Type B pancreatic cell (in vitro differentiated cells): ENCODE measurements around the gene NTM. TPM values are rescaled to one million over a fixed set of nuclear protein-coding genes. Genes with fewer than 3 reads are reported as not detected.

Experiments
- DNase-seq: peaks from one replicate; pipeline ENCODE4 v3.0.0; 2021; ENCODE audit warnings: mixed read lengths; ENCODE audit not compliant: unreplicated experiment; ENCODE audit errors: extremely low spot score
- H3K27ac Mint-ChIP-seq: 2 replicates; pipeline ENCODE4 v1.8.0; 2021; ENCODE audit warnings: mild to moderate bottlenecking, mixed read lengths
- H3K27me3 Mint-ChIP-seq: 2 replicates; pipeline ENCODE4 v1.8.0; 2021; ENCODE audit warnings: mixed read lengths
- H3K36me3 Mint-ChIP-seq: 2 replicates; pipeline ENCODE4 v1.8.0; 2021; ENCODE audit warnings: mixed read lengths
- H3K4me1 Mint-ChIP-seq: one replicate; pipeline ENCODE4 v1.8.0; 2021; ENCODE audit warnings: mixed read lengths; ENCODE audit not compliant: unreplicated experiment
- H3K4me3 Mint-ChIP-seq: 2 replicates; pipeline ENCODE4 v1.8.0; 2021; ENCODE audit warnings: mild to moderate bottlenecking, mixed read lengths
- H3K9me3 Mint-ChIP-seq: 2 replicates; pipeline ENCODE4 v1.8.0; 2021; ENCODE audit warnings: mixed read lengths
- CTCF ChIP-seq: fragments of 200-600 bp; sonication (generic); conservative IDR thresholded peaks from 2 replicates; pipeline ENCODE4 v1.5.0; 2021; ENCODE audit warnings: antibody characterized with exemption, mild to moderate bottlenecking
- total RNA-seq: library from RNA; stranded (reverse); gene quantifications from 2 replicates; pipeline ENCODE4 v1.2.1, GENCODE V29; 2021; ENCODE audit warnings: low replicate concordance

The NTM gene
- total RNA-seq, 1 donor from 2014 or later: 19.2 TPM

- Mint-ChIP-seq H3K4me1 (peaks cover 6% of the 10 kb centered on the region), H3K27ac (no peak overlapping the region), H3K9me3 (no peaks in the 10 kb centered on the region), H3K27me3 (peaks cover 35% of the 10 kb centered on the region), H3K36me3 (no peaks in the 10 kb centered on the region), H3K4me3 (no peak overlapping the region)
- no peak for TF ChIP-seq CTCF
- no peak for DNase-seq
These were observed 388.7 kb downstream of the NTM start for GRCh38 chr11:131759140-131759539.

DNA sequence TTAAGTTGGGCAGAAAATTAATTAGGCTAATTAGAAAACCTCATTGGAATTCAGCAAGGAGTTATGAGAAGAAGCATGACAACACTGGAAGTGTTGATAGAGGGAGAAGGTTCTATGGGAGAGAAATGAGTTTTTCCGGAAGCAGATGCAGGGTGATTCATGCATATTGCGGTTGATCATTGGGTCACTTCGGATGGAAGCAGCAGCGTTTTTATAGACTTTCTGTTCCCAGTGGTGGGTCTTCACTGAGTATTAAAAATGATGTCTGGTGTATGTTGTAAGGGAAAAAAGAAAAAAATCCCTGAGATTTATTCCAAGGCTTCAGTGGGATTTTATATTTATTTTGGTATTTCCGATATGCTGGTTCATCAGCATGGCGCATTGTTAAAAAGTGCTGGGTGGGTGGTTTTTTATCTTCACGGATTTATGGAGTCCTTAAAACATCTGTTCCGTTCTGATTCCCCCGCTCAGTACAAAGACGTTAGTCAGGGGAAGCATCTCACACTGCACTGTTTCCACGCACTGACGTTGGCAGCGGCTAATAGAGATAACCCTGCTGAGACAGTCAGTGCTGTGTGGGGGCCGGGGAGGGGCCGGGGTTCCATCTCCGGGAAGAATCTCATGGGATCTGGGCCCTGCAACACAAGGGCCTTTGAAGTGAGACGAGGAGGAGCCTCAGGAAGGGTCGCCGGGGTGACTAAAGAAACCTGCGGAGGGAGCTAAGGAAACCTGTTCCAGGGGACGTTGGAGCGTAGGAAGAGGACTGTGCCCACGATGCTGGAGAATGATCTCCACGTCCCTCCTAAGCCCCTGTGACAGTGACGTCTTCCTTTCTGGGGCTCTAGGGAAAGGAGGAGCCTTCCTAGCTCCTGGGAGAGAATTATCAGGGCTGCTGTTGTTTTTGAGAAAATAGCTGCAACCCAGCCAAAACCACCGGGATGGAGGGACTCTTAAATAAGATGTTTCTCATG lies 390.0 kb downstream of the NTM start:
- DNase-seq: no peak
- H3K36me3 Mint-ChIP-seq: no peaks in the 10 kb centered on the region
- H3K9me3 Mint-ChIP-seq: no peaks in the 10 kb centered on the region
- H3K4me3 Mint-ChIP-seq: peak overlapping the region; percentile 24
- peaks cover 39% of the 10 kb centered on the region for H3K27me3 Mint-ChIP-seq
- TF ChIP-seq CTCF: no peak
- peak overlapping the region; percentile 64 for H3K27ac Mint-ChIP-seq
- peaks cover 6% of the 10 kb centered on the region for H3K4me1 Mint-ChIP-seq

GRCh38 chr11:131762346-131763110 lies 392.1 kb downstream of the NTM start:
- H3K4me3 Mint-ChIP-seq: no peak overlapping the region
- no peak overlapping the region for H3K27ac Mint-ChIP-seq
- peaks cover 6% of the 10 kb centered on the region for H3K4me1 Mint-ChIP-seq
- peaks cover 41% of the 10 kb centered on the region for H3K27me3 Mint-ChIP-seq
- H3K9me3 Mint-ChIP-seq: no peaks in the 10 kb centered on the region
- DNase-seq: no peak
- no peak for TF ChIP-seq CTCF
- H3K36me3 Mint-ChIP-seq: no peaks in the 10 kb centered on the region

- Mint-ChIP-seq H3K36me3 (no peaks in the 10 kb centered on the region), H3K9me3 (no peaks in the 10 kb centered on the region), H3K4me1 (peaks cover 6% of the 10 kb centered on the region), H3K27me3 (peaks cover 41% of the 10 kb centered on the region), H3K4me3 (no peak overlapping the region), H3K27ac (no peak overlapping the region)
- no peak for TF ChIP-seq CTCF
- no peak for DNase-seq
These were observed 392.9 kb downstream of the NTM start for GRCh38 chr11:131763193-131763890.

DNA sequence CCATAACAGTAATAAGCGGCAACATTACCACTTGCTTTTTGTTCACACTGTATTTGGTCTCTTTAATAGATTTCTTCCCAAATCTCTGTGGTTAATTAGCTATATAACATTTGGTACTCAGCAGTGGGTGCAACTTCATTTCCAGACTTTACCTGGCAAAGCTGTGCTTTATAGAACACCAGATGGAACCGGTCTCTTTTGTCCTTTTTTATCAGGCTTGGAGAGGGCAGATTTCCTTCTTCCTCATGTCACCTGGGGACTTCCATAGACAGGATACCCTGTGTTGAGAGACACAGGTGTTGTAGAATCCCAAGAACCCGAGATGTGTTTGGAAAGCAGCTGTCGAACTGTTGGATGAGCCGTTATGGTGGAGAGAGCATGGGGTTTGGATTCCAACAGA lies 393.7 kb downstream of the NTM start:
- peaks cover 6% of the 10 kb centered on the region for H3K4me1 Mint-ChIP-seq
- no peak overlapping the region for H3K27ac Mint-ChIP-seq

More for the DNA sequence above, 393.7 kb downstream of the NTM start:
- H3K4me3 Mint-ChIP-seq: no peak overlapping the region
- H3K27me3 Mint-ChIP-seq: peaks cover 34% of the 10 kb centered on the region
- no peaks in the 10 kb centered on the region for H3K9me3 Mint-ChIP-seq
- H3K36me3 Mint-ChIP-seq: no peaks in the 10 kb centered on the region
- no peak for DNase-seq
- TF ChIP-seq CTCF: no peak
